ENCODE measurements around the gene TANGO2.

GRCh38 chr22:20086763-20087162 lies 65.9 kb downstream of the TANGO2 start:
- TF ChIP-seq CTCF (IDR thresholded peaks at IDR 0.05) (no peak), REST (IDR thresholded peaks at IDR 0.05; ENCODE audit: low read depth, low read length) (no peak), USF2 (IDR thresholded peaks at IDR 0.05; ENCODE audit: borderline replicate concordance, low read depth, low read length) (no peak), SMC3 (IDR thresholded peaks at IDR 0.05; ENCODE audit: low read depth, low read length) (no peak), POLR2AphosphoS5 (IDR thresholded peaks at IDR 0.05; ENCODE audit: low read depth, low read length) (no peak), PBX3 (IDR thresholded peaks at IDR 0.05) (no peak), EP300 (IDR thresholded peaks at IDR 0.05; ENCODE audit: borderline replicate concordance in 1 of 2, low read depth in 1 of 2, low read length in 1 of 2) (no peak), USF1 (IDR thresholded peaks at IDR 0.05; ENCODE audit: borderline replicate concordance, low read depth) (no peak), MEF2A (IDR thresholded peaks at IDR 0.05; ENCODE audit: borderline replicate concordance, low read depth) (no peak), MAX (IDR thresholded peaks at IDR 0.05; ENCODE audit: low read depth) (no peak), EZH2phosphoT487 (IDR thresholded peaks at IDR 0.05; ENCODE audit: borderline replicate concordance, low read depth) (no peak)
